Measurements from ENCODE around the gene LRMDA. TPM values are rescaled to one million over a fixed set of nuclear protein-coding genes. Genes with fewer than 3 reads are reported as not detected.

LRMDA gene
- total and polyA plus RNA-seq, 10 of the 15 experiments (the other 5 are each of a cell fraction or from before 2014, with no cell fraction given) = 0.07 to 0.54 (median 0.29) TPM; not detected in 4

DNA sequence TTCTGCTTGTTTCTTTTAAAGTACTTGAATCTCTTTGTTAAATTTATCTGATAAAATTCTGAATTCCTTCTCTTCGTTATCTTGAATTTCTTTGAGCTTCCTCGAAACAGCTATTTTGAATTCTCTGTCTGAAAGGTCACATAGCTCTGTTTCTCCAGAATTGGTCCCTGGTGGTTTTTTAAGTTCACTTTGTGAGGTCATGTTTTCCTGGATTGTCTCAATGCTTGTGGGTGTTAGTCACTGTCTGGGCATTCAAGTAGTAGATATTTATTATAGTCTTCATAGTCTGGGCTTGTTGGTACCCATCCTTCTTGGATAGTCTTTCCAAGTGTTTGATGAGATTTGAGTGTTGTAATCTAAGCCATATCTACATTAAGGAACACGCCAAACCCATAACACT lies 1060.6 kb downstream of the LRMDA start:
- intact Hi-C loops (cut with micrococcal nuclease; ENCODE audit: unreplicated experiment) (no loop called here), in situ Hi-C loops (cut with MboI) (no loop called here)
- CTCF ChIA-PET = no interaction called here
- H3K27me3 ChIP-seq (replicated peaks in 1 of 2; ENCODE audit: control insufficient read depth in 2 of 2, insufficient read depth in 2 of 2, low read length in 1 of 2) = no peaks in the 10 kb centered on the region
- H3K9me3 ChIP-seq (replicated peaks; ENCODE audit: control insufficient read depth, insufficient read depth, low read length) = no peaks in the 10 kb centered on the region
- no peak overlapping the region for H3K4me2 ChIP-seq (ENCODE audit: control insufficient read depth, insufficient read depth)
- no peak for TF ChIP-seq MTA3 (IDR thresholded peaks at IDR 0.05; ENCODE audit: borderline replicate concordance, low read length)
- no peak for TF ChIP-seq KDM1A (IDR thresholded peaks at IDR 0.05; ENCODE audit: borderline replicate concordance)
- no peak for TF ChIP-seq MXI1 (IDR thresholded peaks at IDR 0.05; ENCODE audit: low read depth, low read length)
- SMC1A ChIA-PET (ENCODE audit: uncharacterized antibody, unreplicated experiment) = interaction anchor here (1.2 kb wide), 1 partner anchor 14 kb away, joined by 3 read pairs; no protein-coding TSS in a partner anchor
- no peaks in the 10 kb centered on the region for H4K20me1 ChIP-seq (ENCODE audit: control insufficient read depth, insufficient read depth)
- H3K4me1 ChIP-seq (ENCODE audit: control insufficient read depth, insufficient read depth, low read length) = no peaks in the 10 kb centered on the region
- WGBS (ENCODE audit: insufficient coverage, insufficient replicate concordance, low lambda C conversion rate, missing lambda C conversion rate) = 6% methylated on average over 3 of the region's 3 CpGs
- RAD21 ChIA-PET (ENCODE audit: unreplicated experiment) = no interaction called here
- POLR2A ChIA-PET = no interaction called here
- H2AFZ ChIP-seq (ENCODE audit: control insufficient read depth, low read depth, low read length) = no peak overlapping the region
- no peaks in the 10 kb centered on the region for H3K79me2 ChIP-seq (ENCODE audit: control insufficient read depth, insufficient read depth, low read length)
- FAIRE-seq (no peak), DNase-seq (ENCODE audit: low read depth, low spot score) (no peak), ATAC-seq (no peak)
- BruUV-seq (replicated peaks) = no TSS peak
- H3K36me3 ChIP-seq (ENCODE audit: control insufficient read depth in 2 of 2, insufficient read depth in 2 of 2, low read length in 1 of 2) = no peaks in the 10 kb centered on the region
- no peak overlapping the region for H3K9ac ChIP-seq (ENCODE audit: control insufficient read depth, insufficient read depth, low read length)
- no peak overlapping the region for H3K27ac ChIP-seq (ENCODE audit: control insufficient read depth, insufficient read depth)
- H3K4me3 ChIP-seq = no peak overlapping the region

DNA sequence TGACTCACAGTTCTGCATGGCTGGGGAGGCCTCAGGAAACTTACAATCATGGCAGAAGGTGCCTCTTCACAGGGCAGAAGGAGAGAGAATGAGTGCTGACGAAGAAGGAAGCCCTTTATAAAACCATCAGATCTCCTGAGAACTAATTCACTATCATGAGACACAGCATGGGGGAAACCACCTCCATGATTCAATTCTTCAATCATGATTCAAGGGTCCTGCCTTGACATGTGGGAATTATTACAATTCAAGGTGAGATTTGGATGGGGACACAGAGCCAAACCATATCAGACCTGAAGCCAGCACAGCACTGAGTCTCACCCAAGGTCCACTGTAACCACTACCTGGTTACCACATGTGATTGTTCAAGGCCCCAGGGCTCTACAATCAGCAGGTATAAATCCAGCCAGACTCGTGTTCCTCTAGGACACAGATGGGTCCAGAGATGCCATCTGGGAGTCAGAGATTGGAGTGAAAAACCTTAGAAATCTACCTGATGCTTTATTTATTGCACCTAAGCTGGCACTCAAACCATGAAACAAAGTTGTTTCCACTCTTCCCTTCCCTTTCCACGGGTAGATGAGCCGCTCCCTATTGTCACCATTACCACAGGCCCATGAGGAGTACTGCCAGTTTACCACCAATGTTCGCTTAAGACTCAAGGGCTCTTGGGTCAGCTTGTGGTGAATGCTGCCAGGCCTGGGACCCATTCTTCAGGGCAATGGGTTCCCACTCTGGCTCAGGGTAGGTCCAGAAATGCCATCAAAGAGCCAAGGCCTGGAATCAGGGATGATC lies 1061.5 kb downstream of the LRMDA start:
- H3K27ac ChIP-seq (ENCODE audit: control insufficient read depth, insufficient read depth) = no peak overlapping the region
- no peak overlapping the region for H3K9ac ChIP-seq (ENCODE audit: control insufficient read depth, insufficient read depth, low read length)
- CTCF ChIA-PET = no interaction called here
- in situ Hi-C loops (cut with MboI) (no loop called here), intact Hi-C loops (cut with micrococcal nuclease; ENCODE audit: unreplicated experiment) (no loop called here)
- H3K36me3 ChIP-seq (ENCODE audit: control insufficient read depth in 2 of 2, insufficient read depth in 2 of 2, low read length in 1 of 2) = no peaks in the 10 kb centered on the region
- SMC1A ChIA-PET (ENCODE audit: uncharacterized antibody, unreplicated experiment) = no interaction called here
- H4K20me1 ChIP-seq (ENCODE audit: control insufficient read depth, insufficient read depth) = no peaks in the 10 kb centered on the region
- no peaks in the 10 kb centered on the region for H3K79me2 ChIP-seq (ENCODE audit: control insufficient read depth, insufficient read depth, low read length)
- H3K4me1 ChIP-seq (ENCODE audit: control insufficient read depth, insufficient read depth, low read length) = no peaks in the 10 kb centered on the region
- RAD21 ChIA-PET (ENCODE audit: unreplicated experiment) = no interaction called here
- no TSS peak for BruUV-seq (replicated peaks)
- H3K4me2 ChIP-seq (ENCODE audit: control insufficient read depth, insufficient read depth) = no peak overlapping the region
- DNase-seq (ENCODE audit: low read depth, low spot score) (no peak), FAIRE-seq (no peak), ATAC-seq (no peak)
- 7% methylated on average over 5 of the region's 5 CpGs for WGBS (ENCODE audit: insufficient coverage, insufficient replicate concordance, low lambda C conversion rate, missing lambda C conversion rate)
- POLR2A ChIA-PET = no interaction called here
- no peak overlapping the region for H2AFZ ChIP-seq (ENCODE audit: control insufficient read depth, low read depth, low read length)
- H3K9me3 ChIP-seq (replicated peaks; ENCODE audit: control insufficient read depth, insufficient read depth, low read length) = no peaks in the 10 kb centered on the region
- H3K27me3 ChIP-seq (replicated peaks in 1 of 2; ENCODE audit: control insufficient read depth in 2 of 2, insufficient read depth in 2 of 2, low read length in 1 of 2) = no peaks in the 10 kb centered on the region
- no peak overlapping the region for H3K4me3 ChIP-seq
- TF ChIP-seq ZNF622 (IDR thresholded peaks at IDR 0.05) = no peak
- TF ChIP-seq POU2F2 (IDR thresholded peaks at IDR 0.05; ENCODE audit: borderline replicate concordance, low read depth, low read length) = no peak
- no peak for TF ChIP-seq NRF1 (conservative IDR thresholded peaks at IDR 0.05; ENCODE audit: low read depth, low read length)
- TF ChIP-seq JUNB (IDR thresholded peaks at IDR 0.05) = no peak
- no peak for TF ChIP-seq HCFC1 (IDR thresholded peaks at IDR 0.05; ENCODE audit: low read length)
- TF ChIP-seq, protein P1, sequence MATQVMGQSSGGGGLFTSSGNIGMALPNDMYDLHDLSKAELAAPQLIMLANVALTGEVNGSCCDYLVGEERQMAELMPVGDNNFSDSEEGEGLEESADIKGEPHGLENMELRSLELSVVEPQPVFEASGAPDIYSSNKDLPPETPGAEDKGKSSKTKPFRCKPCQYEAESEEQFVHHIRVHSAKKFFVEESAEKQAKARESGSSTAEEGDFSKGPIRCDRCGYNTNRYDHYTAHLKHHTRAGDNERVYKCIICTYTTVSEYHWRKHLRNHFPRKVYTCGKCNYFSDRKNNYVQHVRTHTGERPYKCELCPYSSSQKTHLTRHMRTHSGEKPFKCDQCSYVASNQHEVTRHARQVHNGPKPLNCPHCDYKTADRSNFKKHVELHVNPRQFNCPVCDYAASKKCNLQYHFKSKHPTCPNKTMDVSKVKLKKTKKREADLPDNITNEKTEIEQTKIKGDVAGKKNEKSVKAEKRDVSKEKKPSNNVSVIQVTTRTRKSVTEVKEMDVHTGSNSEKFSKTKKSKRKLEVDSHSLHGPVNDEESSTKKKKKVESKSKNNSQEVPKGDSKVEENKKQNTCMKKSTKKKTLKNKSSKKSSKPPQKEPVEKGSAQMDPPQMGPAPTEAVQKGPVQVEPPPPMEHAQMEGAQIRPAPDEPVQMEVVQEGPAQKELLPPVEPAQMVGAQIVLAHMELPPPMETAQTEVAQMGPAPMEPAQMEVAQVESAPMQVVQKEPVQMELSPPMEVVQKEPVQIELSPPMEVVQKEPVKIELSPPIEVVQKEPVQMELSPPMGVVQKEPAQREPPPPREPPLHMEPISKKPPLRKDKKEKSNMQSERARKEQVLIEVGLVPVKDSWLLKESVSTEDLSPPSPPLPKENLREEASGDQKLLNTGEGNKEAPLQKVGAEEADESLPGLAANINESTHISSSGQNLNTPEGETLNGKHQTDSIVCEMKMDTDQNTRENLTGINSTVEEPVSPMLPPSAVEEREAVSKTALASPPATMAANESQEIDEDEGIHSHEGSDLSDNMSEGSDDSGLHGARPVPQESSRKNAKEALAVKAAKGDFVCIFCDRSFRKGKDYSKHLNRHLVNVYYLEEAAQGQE (IDR thresholded peaks at IDR 0.05; ENCODE audit: low read depth, low read length) = no peak
- TF ChIP-seq RCOR1 (conservative IDR thresholded peaks at IDR 0.05; ENCODE audit: low read depth, low read length) = no peak
- no peak for TF ChIP-seq SMARCA5 (IDR thresholded peaks at IDR 0.05)
- no peak for TF ChIP-seq ATF7 (IDR thresholded peaks at IDR 0.05; ENCODE audit: low read depth)
- no peak for TF ChIP-seq EP300 (IDR thresholded peaks at IDR 0.05; ENCODE audit: borderline replicate concordance in 1 of 2, control insufficient read depth in 1 of 2, low read depth in 2 of 2, low read length in 2 of 2)
- no peak for TF ChIP-seq ZBED1 (IDR thresholded peaks at IDR 0.05; ENCODE audit: borderline replicate concordance)
- TF ChIP-seq MYC (IDR thresholded peaks at IDR 0.05; ENCODE audit: insufficient read depth, insufficient read length, insufficient replicate concordance, low read length, severe bottlenecking) = no peak
- TF ChIP-seq NBN (IDR thresholded peaks at IDR 0.05) = no peak

Measured in GM12878 (cell line).